SW 1271 (cell line): Measurements from ENCODE around the gene RAB40C.

Experiments
- DNase-seq, 2 experiments: peaks; one replicate each; lab custom pipeline; 2025; lab: John Stamatoyannopoulos, UW

Gene RAB40C

DNA sequence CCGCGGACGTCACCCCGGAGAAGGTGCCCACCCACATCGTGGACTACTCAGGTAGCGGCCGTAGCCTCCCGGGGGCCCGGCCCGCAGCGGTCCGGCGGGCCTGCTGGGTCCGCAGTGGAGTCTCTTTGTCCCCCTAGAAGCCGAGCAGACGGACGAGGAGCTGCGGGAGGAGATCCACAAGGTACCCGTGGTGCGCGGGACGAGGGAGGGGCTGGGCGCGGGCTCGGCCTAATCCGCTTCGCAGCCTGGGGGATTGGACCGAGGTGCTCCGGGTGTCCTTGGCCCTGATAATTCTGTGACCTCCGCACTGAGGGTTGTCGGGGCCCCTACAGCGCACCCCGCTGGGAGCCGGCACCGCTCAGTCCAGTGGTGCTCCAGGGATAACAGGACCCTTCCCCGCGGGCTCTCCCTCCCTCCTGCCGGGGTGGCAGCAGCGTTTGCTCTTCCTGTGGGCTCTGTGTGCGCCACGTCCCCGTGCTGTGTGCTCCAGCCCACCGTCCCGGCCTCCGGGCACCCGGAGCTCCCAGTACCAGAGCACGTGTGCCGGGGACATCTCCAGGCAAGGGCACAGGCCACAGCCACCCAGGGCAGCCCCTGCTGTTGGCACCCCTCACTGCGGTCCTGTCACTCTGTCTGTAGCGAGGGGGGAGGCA lies 78.8 kb downstream of the RAB40C start:
- no peak for DNase-seq

- DNase-seq = no peak
These were observed 79.8 kb downstream of the RAB40C start for GRCh38 chr16:669666-670065.

- DNase-seq = no peak
These were observed 80.9 kb downstream of the RAB40C start for GRCh38 chr16:670485-671352.

- DNase-seq = no peak
These were observed 81.7 kb downstream of the RAB40C start for GRCh38 chr16:671353-672131.

GRCh38 chr16:672371-672770 lies 82.5 kb downstream of the RAB40C start:
- DNase-seq = no peak

- DNase-seq = no peak
These were observed 83.0 kb downstream of the RAB40C start for GRCh38 chr16:672851-673250.

GRCh38 chr16:673399-673991 lies 83.6 kb downstream of the RAB40C start:
- DNase-seq = no peak

DNA sequence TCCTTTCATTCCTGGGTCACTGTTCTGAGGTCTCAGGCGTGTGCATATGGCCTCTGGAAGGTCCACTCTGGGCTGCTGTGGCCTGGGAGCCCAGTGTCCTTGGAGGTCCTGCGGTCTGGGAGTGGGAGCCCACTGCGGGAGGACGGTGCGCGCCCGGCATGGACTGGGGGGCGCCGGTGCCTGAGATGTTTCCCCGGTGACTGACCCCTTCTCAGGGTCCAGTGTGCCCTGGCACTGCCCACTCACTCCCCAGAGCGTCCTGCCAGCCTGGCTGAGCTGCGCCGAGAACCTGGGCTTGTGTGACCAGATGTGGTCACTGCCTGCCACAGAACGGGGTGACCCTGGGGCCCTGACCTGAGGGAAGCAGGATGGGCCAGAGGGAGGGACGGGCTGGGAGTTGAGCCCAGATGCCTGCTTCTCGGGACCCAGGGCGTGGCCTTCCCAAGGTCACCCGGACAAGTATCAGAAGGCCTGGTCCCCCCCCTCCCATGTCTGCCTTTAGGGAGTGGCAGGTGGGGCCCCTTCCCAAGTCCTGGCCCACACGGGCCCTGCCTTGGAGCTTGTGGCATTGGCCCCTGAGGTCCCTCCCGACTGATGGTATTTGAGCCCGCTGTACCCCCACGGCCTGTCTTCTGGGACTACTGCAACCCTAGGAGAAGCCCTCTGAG lies 84.5 kb downstream of the RAB40C start:
- no peak for DNase-seq

DNA sequence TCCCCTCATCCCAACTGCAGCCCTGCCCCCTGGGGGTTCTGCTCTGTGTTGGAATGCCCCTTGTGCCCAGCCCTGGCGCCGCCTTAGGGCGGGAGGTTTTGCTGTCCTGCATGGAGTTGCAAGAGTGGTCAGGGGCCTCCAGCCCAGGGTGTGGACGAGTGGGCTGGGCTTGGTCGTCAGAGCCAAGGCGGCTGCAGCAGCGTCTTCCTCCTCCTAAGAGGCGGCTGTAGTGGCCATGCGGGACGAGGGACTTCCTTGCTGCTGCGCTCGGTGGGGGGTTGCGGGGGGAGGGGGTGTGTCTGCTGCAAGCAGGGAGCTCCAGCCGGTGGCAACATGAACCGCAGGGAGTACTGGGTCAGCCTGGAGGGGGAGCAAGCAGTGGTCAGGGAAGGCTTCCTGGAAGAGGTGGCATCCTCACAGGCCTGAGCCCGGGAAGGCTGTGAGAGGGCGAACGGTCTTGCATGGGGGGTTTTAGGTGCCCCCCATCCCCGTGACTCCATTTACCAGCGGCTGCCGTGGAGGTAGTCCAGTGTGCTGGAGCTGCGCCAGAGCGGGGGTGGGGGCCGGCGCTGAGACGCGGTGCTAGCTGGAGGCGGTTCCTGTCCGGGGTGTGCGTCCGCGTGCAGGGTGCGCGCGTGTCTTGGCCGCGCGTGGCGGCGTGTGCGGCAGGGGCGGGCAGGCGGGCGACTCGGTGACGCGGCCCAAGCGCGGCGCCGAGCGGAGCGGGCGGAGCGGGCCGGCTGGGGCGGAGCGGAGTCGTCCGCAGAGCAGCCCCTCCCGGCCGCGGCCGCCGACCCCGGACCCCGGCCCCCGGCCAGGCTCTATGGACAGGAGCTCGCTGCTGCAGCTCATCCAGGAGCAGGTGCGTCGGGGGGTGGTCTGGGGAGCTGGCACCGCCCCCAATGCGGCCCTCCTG lies 85.4 kb downstream of the RAB40C start, which contains the start of gene RHBDL1:
Gene RHBDL1, plus strand, starts transcription at position 704 of the 916 bp plus-strand sequence. Its CDS starts 120 bp downstream, at position 824.
- DNase-seq = no peak

- DNase-seq = no peak
These were observed 86.2 kb downstream of the RAB40C start for GRCh38 chr16:675884-676564.

DNA sequence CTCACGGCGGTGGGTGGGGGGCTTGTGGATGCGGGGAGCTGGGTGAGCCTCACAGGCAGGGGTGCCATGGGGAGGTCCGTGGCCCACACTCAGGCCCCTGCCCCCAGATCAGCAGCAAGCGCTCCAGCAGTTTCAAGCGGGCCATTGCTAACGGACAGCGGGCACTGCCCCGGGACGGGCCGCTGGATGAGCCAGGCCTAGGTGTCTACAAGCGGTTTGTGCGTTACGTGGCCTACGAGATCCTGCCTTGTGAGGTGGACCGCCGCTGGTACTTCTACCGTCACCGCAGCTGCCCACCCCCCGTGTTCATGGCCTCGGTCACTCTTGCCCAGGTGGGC lies 86.7 kb downstream of the RAB40C start:
- no peak for DNase-seq

DNA sequence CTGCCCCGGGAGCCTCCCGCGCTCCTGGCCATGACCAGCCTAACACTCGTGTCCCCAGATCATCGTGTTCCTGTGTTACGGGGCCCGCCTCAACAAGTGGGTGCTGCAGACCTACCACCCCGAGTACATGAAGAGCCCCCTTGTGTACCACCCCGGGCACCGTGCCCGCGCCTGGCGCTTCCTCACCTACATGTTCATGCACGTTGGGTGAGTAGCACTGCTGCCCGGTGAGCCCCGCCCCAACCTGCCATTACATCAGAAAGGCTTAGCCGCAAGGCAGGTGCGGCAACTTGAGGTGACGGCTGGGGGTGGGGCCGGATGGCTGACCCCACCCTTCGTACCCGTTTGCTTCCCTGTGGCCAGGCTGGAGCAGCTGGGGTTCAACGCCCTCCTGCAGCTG lies 87.0 kb downstream of the RAB40C start:
- DNase-seq = no peak

DNA sequence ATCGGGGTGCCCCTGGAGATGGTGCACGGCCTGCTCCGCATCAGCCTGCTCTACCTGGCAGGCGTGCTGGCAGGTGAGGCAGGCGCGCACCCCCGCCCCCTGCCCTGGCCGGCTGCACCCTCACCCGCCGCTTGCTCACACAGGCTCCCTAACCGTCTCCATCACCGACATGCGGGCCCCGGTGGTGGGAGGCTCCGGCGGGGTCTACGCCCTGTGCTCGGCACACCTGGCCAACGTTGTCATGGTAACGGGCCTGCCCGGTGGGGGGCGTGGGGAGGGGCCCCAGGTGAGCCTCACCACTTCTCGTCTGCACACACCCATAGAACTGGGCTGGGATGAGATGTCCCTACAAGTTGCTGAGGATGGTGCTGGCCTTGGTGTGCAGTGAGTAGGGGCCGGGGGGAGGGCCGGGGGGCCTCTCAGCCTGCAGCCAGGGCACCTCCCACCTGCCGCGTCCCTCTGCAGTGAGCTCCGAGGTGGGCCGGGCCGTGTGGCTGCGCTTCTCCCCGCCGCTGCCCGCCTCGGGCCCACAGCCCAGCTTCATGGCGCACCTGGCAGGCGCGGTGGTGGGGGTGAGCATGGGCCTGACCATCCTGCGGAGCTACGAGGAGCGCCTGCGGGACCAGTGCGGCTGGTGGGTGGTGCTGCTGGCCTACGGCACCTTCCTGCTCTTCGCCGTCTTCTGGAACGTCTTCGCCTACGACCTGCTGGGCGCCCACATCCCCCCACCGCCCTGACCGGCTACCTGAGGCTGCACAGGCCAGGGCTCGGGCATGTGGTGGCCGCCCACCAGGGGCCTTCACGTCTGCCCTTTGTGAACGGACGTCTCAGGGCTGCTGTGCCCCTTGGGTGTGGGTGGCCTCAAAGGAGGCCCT lies 87.7 kb downstream of the RAB40C start:
- no peak for DNase-seq

DNA sequence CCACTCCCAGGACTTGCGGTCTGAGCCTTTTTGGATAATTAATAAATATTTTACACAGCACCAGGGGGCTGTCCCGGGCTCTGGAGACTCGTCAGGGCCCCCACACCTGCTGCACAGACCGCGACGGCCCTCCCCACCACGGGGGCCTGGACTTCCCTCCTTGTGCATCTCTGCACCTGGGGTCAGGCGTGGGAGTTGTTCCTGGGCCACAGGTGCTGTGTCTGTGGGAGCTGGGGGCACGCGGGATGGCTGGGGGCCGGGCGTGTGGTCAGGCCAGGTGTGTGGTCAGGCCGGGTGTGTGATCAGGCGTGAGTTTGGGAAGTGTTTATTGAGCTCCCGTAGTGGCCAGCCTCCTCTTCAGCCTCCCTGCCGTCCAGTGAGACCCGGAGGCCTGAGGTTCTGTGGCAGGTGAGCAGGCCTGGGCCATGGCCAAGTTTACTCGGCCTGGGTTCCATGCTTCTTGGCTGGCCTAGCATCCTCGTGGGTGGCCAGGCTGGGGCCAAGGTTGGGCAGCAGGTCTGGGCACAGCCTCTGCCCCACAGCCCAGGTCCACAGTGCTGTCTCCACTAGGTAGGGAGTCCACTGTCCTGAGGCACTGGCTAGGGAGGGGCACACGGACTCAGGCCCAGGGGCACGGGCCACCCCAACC lies 88.5 kb downstream of the RAB40C start:
- DNase-seq = no peak
